Epithelial cell of proximal tubule (primary cell): ENCODE results near the gene RFXAP. TPM values are rescaled to one million over a fixed set of nuclear protein-coding genes. Genes with fewer than 3 reads are reported as not detected.

Source experiments
- DNase-seq: peaks from one replicate; pipeline ENCODE4 v3.0.0-alpha.2; 2011; ENCODE audit warnings: low read depth
- H3K4me3 ChIP-seq: 2 replicates; pipeline ENCODE4 v1.5.1; 2011; ENCODE audit warnings: low read depth, mild to moderate bottlenecking, low read length
- CTCF ChIP-seq: conservative IDR thresholded peaks from 2 replicates; pipeline ENCODE4 v1.5.1; 2012; ENCODE audit warnings: low read depth, mild to moderate bottlenecking, low read length
- total RNA-seq: library from RNA; depleted of rRNA; stranded (reverse); fragments of >200 nt; gene quantifications from 2 replicates; pipeline ENCODE4 v1.2.3, GENCODE V29; 2015

RFXAP gene
- total RNA-seq, 1 donor from 2014 or later: 2.7 TPM

GRCh38 chr13:36859259-36859658 lies 40.2 kb downstream of the RFXAP start:
- no peak for DNase-seq
- no peak overlapping the region for H3K4me3 ChIP-seq
- TF ChIP-seq CTCF: no peak

GRCh38 chr13:36862002-36862685 lies 43.1 kb downstream of the RFXAP start:
- no peak for DNase-seq
- TF ChIP-seq CTCF: no peak
- no peak overlapping the region for H3K4me3 ChIP-seq

GRCh38 chr13:36862722-36863121 lies 43.7 kb downstream of the RFXAP start:
- H3K4me3 ChIP-seq: no peak overlapping the region
- no peak for TF ChIP-seq CTCF
- no peak for DNase-seq

- no peak for TF ChIP-seq CTCF
- no peak overlapping the region for H3K4me3 ChIP-seq
- no peak for DNase-seq
Observed at GRCh38 chr13:36865265-36865664, 46.2 kb downstream of the RFXAP start.

GRCh38 chr13:36866232-36866631 lies 47.2 kb downstream of the RFXAP start:
- no peak for DNase-seq
- no peak for TF ChIP-seq CTCF
- H3K4me3 ChIP-seq: no peak overlapping the region

- H3K4me3 ChIP-seq: no peak overlapping the region
- DNase-seq: no peak
- no peak for TF ChIP-seq CTCF
Observed at GRCh38 chr13:36870050-36870692, 51.1 kb downstream of the RFXAP start.

- no peak overlapping the region for H3K4me3 ChIP-seq
- no peak for DNase-seq
- no peak for TF ChIP-seq CTCF
Observed at GRCh38 chr13:36872621-36873020, 53.6 kb downstream of the RFXAP start.
